RWPE1 (cell line): ENCODE data around the gene MTUS2.

Experiments
- CTCF ChIA-PET: fragments of 350-600 bp; sonication (Branson Sonifier 250); formaldehyde crosslinking; extraction: SDS; loops from one replicate; lab custom pipeline; 2021; lab: Yijun Ruan, JAX
- POLR2A ChIA-PET: fragments of 400-600 bp; formaldehyde crosslinking; extraction: SDS; loops from one replicate; lab custom pipeline; 2020; ENCODE audit warnings: antibody characterized with exemption; ENCODE audit not compliant: low non-redundant PET; lab: Yijun Ruan, JAX
- DNase-seq: peaks from one replicate; pipeline ENCODE4 v3.0.0; 2012; ENCODE audit warnings: low spot score
- H3K27ac ChIP-seq: fragments of 450-650 bp; 2 replicates; pipeline ENCODE4 v1.5.1; 2017
- TF ChIP-seq, protein P1 (sequence below): fragments of 450-650 bp; conservative IDR thresholded peaks from 2 replicates; pipeline ENCODE4 v1.5.1; 2017; ENCODE audit warnings: low read depth, mild to moderate bottlenecking

MTUS2 gene

DNA sequence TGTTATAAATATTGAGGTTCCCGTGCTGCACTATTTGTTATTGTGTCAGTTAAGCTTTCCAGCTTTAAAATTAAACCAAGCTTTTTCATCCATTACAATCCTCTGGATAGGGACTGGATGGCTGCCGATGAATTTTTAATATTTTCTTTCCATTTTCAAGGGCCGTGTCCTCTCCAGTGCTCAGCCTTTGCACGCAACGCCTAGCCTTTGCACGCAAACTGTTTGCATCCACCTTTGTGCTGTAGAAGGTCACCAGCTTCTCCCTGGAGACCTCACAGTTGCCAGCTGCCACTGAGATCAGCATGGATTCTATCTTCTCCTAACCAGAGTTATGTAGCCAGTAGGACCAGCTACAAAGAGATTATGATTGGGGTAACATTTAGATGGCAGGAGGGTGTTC, 534.9 kb downstream of the MTUS2 start:
- ChIA-PET POLR2A (no interaction called here), CTCF (interaction anchor here (0.5 kb wide), 1 partner anchor 1273 kb away, joined by 3 read pairs; no protein-coding TSS in a partner anchor)
- TF ChIP-seq, protein P1, sequence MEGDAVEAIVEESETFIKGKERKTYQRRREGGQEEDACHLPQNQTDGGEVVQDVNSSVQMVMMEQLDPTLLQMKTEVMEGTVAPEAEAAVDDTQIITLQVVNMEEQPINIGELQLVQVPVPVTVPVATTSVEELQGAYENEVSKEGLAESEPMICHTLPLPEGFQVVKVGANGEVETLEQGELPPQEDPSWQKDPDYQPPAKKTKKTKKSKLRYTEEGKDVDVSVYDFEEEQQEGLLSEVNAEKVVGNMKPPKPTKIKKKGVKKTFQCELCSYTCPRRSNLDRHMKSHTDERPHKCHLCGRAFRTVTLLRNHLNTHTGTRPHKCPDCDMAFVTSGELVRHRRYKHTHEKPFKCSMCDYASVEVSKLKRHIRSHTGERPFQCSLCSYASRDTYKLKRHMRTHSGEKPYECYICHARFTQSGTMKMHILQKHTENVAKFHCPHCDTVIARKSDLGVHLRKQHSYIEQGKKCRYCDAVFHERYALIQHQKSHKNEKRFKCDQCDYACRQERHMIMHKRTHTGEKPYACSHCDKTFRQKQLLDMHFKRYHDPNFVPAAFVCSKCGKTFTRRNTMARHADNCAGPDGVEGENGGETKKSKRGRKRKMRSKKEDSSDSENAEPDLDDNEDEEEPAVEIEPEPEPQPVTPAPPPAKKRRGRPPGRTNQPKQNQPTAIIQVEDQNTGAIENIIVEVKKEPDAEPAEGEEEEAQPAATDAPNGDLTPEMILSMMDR, result no peak
- no peak for DNase-seq
- no peak overlapping the region for H3K27ac ChIP-seq

DNA sequence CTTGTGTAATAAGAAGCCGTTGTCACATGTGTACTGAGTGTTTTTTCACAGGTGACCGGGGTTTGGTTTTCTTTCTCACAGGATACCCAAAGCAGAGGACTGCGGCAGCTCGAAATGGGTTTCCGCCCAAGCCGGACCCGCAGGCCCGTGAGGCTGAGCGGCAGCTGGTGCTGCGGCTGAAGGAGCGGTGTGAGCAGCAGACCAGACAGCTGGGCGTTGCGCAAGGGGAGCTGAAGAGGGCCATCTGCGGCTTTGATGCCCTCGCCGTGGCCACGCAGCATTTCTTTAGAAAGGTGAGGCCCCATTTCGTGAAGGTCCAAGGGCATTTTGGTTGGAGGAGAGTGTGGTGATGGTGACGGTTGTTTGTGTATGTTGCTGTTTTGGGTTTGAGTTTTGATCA, 539.0 kb downstream of the MTUS2 start:
- TF ChIP-seq, protein P1, result no peak
- POLR2A ChIA-PET, result no interaction called here
- CTCF ChIA-PET, result no interaction called here
- no peak overlapping the region for H3K27ac ChIP-seq
- no peak for DNase-seq

DNA sequence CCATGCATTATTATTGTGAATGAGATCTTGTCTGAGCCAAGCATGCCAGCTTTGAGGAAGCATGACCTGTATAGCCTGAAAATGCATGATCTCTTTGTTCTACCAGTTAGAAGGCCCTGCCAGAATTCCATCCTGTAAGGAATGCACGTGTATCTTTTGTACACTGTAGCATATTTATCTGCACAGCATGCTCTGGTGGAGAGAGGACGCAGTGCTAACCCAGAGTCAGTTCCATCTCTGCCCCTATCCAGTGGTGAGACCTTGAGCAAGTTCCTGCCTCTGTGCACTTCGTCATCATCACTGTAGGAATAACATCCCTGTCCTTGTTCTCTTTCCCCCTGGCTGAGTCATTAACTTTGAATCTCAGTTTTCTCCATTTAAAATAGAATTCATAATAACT, 541.6 kb downstream of the MTUS2 start:
- ChIA-PET CTCF (no interaction called here), POLR2A (no interaction called here)
- no peak overlapping the region for H3K27ac ChIP-seq
- DNase-seq, result no peak
- TF ChIP-seq, protein P1, result no peak

DNA sequence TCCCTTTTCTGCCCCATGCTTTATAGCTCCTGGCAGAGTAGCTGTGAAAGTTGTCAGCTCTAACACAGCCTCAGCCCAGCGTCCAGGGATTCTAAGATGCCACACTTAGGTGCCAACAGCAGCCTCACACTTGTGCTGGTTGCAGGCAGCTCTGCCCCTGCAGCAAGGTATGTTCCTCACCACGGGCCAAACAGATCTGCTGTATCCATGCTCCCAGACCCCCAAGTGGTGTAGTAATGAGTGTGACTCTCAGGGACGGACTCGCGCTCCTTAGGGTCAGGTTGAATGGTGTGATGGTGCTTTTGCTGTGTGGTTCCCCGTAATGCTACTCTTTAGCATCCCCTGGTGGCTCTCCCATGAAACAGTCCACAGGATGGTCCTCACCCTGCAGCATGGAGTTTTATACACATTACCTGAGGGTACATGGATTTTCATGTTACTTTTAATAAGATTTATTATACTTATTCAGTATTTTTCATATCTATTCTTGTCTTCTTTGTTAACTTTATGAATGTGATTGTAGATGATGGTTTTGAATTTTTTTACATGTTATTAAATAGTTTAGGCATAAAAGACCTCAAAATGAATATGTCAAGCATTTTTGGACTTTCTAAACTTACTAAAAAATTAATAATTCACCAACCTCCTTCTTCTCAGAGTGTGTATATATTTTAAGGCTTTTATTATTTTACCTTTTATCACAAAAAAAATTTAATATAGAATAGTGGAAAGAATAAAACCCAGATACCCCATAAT, 542.9 kb downstream of the MTUS2 start:
- TF ChIP-seq, protein P1, result peak; percentile 86
- ChIA-PET CTCF (interaction anchor here (0.5 to 0.9 kb wide), 4 partner anchors 146 to 1724 kb away, joined by 3 to 4 read pairs (median 3); no protein-coding TSS in a partner anchor), POLR2A (no interaction called here)
- H3K27ac ChIP-seq, result no peak overlapping the region
- peak; percentile 65 for DNase-seq

DNA sequence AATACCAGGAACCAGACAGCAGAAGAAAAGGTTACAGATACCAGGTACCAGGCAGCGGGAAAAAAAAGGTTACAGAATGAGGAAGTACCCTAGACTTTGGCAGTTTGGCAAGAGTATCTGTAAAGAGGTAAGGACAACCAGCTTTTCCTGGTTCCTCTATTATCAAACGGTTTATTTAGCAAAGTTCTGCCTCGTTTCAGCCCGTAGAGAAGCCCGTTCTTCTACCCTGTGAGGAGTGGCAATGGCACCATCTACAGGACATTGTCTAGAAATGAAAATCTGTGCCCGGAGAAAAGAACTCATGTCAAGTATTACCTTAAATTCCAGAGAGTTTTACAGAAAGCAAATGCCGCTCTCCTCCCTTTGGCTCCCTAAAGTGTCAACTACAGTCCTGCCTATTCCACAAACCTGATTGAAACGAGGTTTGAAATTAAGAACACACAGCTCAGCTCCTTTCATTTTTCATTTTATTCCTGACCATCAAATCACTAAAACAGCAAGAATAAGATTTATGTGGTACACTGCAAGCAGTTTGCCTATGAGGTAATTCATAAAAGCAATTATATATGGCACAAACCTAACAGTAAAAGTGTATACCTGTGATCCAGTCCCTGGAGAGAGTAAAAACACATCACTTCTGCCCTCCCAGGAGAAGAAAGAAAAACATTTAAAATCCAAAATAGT, 549.1 kb downstream of the MTUS2 start:
- DNase-seq, result peak; percentile 38
- CTCF ChIA-PET, result interaction anchor here (0.6 to 0.8 kb wide), 2 partner anchors 103 to 1123 kb away, joined by 3 to 4 read pairs; no protein-coding TSS in a partner anchor
- TF ChIP-seq, protein P1, result peak; percentile 57
- H3K27ac ChIP-seq, result no peak overlapping the region
- POLR2A ChIA-PET, result no interaction called here

DNA sequence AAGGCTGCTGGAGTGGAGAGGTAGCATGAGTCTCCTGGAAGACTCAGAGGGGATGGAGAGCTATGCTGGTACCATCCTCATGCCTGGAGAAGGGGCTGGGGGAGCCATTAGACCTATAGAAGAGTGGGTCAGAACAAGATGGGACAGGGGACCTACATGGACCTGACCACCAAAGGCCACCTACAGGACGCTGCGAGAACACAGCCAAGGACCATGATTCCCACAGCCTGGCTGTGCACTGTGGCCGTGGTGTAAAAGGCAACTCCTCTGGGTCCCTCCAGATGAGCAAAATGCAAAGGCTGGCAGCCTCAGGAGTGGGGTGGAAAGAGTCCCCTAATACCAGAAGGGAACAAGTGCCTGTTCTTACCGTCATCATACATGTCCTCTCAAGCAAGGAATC, 559.1 kb downstream of the MTUS2 start:
- CTCF ChIA-PET, result interaction anchor here (0.9 kb wide), 1 partner anchor 11 kb away, joined by 3 read pairs; no protein-coding TSS in a partner anchor

More for the DNA sequence above, 559.1 kb downstream of the MTUS2 start:
- DNase-seq, result no peak
- TF ChIP-seq, protein P1, result no peak
- H3K27ac ChIP-seq, result no peak overlapping the region
- POLR2A ChIA-PET, result no interaction called here
